ENCODE data around the gene EXOG.

DNA sequence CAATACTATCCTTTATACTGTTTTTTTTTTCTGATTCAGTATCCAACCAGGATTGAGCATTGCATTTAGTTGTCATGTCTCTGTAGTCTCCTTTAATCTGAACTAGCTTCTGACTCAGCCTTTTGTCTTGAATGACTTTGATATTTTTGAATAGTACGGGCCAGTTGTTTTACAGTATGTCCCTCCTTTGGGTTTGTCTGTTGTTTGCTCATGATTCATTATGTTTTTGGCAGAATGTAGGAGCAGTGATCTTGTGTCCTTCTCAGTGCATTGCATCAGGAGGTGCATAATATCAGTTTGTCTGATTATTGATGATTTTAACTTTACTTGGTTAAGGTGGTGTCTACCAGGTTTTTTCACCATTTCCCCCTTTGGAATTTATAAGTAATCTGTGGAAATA, 20.5 kb downstream of the EXOG start:
- TF ChIP-seq CTCF (IDR thresholded peaks at IDR 0.05) (no peak), SIN3A (IDR thresholded peaks at IDR 0.05; ENCODE audit: borderline replicate concordance, insufficient read depth, low read depth, low read length) (no peak), TCF7L2 (IDR thresholded peaks at IDR 0.05; ENCODE audit: low read depth, low read length) (no peak), POLR2AphosphoS5 (IDR thresholded peaks at IDR 0.05; ENCODE audit: low read depth, low read length) (no peak), REST (IDR thresholded peaks at IDR 0.05; ENCODE audit: insufficient read depth in 1 of 2, low read depth in 2 of 2, low read length in 1 of 2) (no peak)
